Lower leg skin (tissue), 4 donors: ENCODE results near the gene NAPA. TPM values are rescaled to one million over a fixed set of nuclear protein-coding genes. Genes with fewer than 3 reads are reported as not detected.

ENCODE experiments used
- DNase-seq, 2 donors: peaks; one replicate each; pipeline ENCODE4 v3.0.0-alpha.2; 2019; ENCODE audit warnings: low spot score in 2 of 2
- H3K4me3 ChIP-seq: fragments of 200-600 bp; sonication (generic); 2 replicates; pipeline ENCODE4 v1.5.1; 2017; ENCODE audit warnings: mild to moderate bottlenecking, low read depth; ENCODE audit not compliant: poor library complexity, severe bottlenecking
- POLR2A ChIP-seq, 2 donors: fragments of 450-650 bp; IDR thresholded peaks; one replicate each; pipeline ENCODE4 v1.6.1; 2016 to 2017; ENCODE audit warnings: antibody characterized with exemption in 2 of 2, mild to moderate bottlenecking in 1 of 2, moderate library complexity in 1 of 2
- WGBS, 2 donors: methylation state at CpG; one replicate each; pipeline ENCODE4 v1.1.5; 2018; 5-methylcytosine and 5-hydroxymethylcytosine counted together
- intact Hi-C: fragments of 100-400 bp; cut with DNase I; formaldehyde crosslinking; loops from one replicate; pipeline ENCODE4 v1.15.0; 2023; ENCODE audit warnings: low total_unique reads
- total RNA-seq, 4 donors: library from RNA; depleted of rRNA; stranded (reverse); fragments of >200 nt; gene quantifications; one replicate each; pipeline ENCODE4 v1.1.0, GENCODE V29; 2016
- TF ChIP-seq, protein P1 (sequence below), 3 donors: fragments of 450-650 bp; IDR thresholded peaks; one replicate each; pipeline ENCODE4 v1.5.1; 2016; ENCODE audit warnings: antibody characterized with exemption in 3 of 3, mild to moderate bottlenecking in 3 of 3, moderate library complexity in 2 of 3

The NAPA gene
- total RNA-seq, 4 donors from 2014 or later = 182 to 344 (median 221) TPM

DNA sequence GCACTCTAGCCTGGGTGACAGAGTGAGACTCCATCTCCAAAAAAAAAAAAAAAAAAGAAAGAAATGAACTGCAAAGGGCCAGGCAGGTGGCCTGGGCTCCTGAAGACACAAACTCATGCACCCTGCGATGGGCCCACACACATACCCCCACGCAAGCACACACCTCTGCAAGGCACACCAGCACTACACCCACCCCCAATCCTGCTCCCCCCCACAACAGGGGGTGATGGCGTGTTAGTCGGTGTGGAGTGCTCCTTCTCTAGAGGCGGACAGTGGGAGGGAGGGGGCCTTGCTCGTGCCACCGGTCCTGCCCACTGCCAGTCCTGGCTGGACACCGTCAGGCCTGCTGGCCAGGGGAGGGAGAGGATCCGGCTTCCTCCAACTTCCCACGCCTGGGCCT, 41.5 kb downstream of the NAPA start:
- 81 to 86% methylated on average over 10 of the region's 10 CpGs for WGBS, 2 donors
- DNase-seq = no peak
- TF ChIP-seq, protein P1, sequence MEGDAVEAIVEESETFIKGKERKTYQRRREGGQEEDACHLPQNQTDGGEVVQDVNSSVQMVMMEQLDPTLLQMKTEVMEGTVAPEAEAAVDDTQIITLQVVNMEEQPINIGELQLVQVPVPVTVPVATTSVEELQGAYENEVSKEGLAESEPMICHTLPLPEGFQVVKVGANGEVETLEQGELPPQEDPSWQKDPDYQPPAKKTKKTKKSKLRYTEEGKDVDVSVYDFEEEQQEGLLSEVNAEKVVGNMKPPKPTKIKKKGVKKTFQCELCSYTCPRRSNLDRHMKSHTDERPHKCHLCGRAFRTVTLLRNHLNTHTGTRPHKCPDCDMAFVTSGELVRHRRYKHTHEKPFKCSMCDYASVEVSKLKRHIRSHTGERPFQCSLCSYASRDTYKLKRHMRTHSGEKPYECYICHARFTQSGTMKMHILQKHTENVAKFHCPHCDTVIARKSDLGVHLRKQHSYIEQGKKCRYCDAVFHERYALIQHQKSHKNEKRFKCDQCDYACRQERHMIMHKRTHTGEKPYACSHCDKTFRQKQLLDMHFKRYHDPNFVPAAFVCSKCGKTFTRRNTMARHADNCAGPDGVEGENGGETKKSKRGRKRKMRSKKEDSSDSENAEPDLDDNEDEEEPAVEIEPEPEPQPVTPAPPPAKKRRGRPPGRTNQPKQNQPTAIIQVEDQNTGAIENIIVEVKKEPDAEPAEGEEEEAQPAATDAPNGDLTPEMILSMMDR (IDR thresholded peaks at IDR 0.05) = no peak
- TF ChIP-seq POLR2A (IDR thresholded peaks at IDR 0.05) = no peak
- intact Hi-C loops = no loop called here
- H3K4me3 ChIP-seq = no peak overlapping the region

DNA sequence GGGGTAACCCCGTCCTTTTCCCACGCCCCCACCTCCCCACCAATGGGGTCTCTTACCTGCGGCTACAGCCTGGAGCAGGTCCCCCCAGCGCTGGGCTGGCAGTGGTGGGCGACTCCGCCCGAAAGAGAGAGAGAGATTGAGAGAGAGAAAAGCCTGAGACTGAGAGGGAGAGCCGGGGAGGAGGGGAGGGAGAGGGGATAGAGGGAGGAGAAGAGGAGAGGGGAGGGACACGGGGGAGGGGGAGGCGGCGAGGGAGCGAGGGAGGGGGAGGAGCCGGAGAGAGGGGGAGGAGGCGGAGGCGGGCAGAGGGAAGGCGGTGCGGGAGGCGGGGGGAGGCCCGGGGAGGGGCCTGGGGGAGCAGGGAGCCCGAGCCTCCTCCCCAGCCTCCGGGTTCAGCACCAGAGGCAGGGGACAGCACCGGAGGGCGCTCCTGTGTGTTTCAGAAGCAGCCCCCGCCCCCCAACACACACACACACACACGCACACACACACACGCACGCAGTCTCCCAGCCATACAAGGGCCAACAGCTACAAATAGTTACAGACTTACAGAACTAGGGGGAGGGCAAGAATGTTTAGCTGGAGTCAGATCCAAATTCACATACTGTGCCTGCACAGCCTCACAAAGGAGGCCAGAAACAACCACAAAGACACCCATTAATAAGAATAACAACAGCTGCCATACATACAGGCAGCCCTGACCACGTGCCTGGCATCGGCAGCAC, 43.0 kb downstream of the NAPA start, which contains the start of gene SLC8A2:
Gene SLC8A2 (minus strand): TSS at position 161 of the 725 bp plus-strand sequence. CDS start 5,490 bp downstream, outside the sequence.
- intact Hi-C loops = no loop called here
- DNase-seq = no peak
- 4 to 6% methylated on average over 22 to 27 of the region's 29 CpGs for WGBS, 2 donors
- no peak for TF ChIP-seq POLR2A (IDR thresholded peaks at IDR 0.05)
- TF ChIP-seq, protein P1 (IDR thresholded peaks at IDR 0.05) = no peak
- H3K4me3 ChIP-seq = no peak within 1 kb of the TSS

DNA sequence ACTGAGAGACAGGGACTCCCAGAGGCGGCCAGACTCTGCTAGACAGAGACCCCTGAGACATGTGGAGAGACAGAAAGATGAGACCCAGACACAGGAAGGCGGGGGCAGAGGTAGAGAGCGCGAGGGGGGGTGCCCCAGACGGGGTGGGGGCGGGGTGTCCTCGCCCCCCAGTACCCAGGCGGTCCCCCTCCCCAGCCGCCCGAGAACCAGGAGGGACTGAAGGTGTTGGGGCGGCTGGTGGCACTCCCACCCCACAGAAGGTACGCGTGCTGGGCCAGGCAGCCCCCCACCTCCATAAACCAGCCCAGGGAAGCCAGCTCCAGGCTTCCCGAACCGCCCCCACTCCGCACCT, 43.5 kb downstream of the NAPA start:
- TF ChIP-seq, protein P1 (IDR thresholded peaks at IDR 0.05) = no peak
- TF ChIP-seq POLR2A (IDR thresholded peaks at IDR 0.05) = no peak
- WGBS, 2 donors = 1 to 3% methylated on average over 3 to 13 of the region's 16 CpGs
- no peak for DNase-seq
- H3K4me3 ChIP-seq = no peak overlapping the region
- intact Hi-C loops = no loop called here

DNA sequence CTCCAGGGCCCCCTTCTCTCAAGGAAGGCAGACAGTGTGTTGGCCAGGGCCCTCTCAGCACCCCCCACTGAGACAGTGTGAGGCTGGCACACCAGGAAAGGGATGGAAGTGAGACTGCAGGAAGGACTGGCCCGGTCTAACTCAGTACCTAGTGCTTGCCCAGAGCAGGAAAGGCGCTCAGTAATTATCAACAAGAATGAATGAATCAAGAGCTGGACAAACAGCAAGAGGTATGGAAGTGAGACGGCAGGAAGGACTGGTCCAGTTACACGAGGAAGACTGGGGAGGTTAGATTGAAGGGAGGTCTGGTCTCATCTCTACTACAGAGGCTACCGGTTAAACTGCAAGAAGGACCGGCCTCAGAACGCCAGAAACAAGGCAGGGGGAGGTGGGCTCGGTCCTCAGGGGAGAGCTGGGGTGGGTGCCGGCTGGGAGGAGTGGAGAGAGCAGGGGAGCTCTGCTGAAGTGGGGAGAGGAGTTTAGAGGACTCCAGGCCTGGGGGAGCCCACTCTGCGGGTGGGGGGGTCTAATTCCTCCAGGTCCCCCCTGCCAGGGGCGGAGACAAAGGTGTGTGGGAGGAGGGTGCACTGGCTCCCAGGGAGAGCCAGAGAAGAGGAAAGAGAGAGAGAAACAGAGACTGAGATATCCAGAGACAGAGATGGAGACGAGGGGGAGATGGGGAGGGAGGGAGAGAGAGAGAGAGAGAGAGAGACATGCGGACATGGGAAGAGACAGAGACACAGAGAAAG, 44.2 kb downstream of the NAPA start:
- DNase-seq = no peak
- TF ChIP-seq POLR2A (IDR thresholded peaks at IDR 0.05) = no peak
- 28 to 30% methylated on average over 13 of the region's 13 CpGs for WGBS, 2 donors
- no peak overlapping the region for H3K4me3 ChIP-seq
- intact Hi-C loops = no loop called here

DNA sequence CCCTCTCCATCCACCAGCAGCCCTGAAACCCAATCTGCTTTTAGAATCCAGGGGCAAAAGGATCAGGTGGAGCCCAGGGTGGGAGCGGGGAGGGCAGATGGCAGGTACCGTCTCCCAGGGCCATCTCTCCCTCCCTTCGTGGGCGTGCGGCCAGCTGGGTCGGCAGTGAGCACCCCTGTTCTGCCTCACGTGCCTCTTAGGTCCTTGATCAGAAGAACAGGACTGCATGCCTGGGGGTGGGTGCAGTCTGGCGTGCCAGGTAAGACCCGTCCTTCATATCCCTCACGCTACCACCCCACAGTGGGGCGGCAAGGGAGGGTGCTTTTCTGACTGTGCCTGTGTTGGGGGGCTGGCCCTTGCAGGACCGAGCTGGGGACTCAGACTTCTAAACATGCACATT, 45.1 kb downstream of the NAPA start:
- 8 to 16% methylated on average over 12 of the region's 12 CpGs for WGBS, 2 donors
- DNase-seq = no peak
- H3K4me3 ChIP-seq = no peak overlapping the region
- intact Hi-C loops = no loop called here
- no peak for TF ChIP-seq POLR2A (IDR thresholded peaks at IDR 0.05)
- TF ChIP-seq, protein P1 (IDR thresholded peaks at IDR 0.05) = no peak

DNA sequence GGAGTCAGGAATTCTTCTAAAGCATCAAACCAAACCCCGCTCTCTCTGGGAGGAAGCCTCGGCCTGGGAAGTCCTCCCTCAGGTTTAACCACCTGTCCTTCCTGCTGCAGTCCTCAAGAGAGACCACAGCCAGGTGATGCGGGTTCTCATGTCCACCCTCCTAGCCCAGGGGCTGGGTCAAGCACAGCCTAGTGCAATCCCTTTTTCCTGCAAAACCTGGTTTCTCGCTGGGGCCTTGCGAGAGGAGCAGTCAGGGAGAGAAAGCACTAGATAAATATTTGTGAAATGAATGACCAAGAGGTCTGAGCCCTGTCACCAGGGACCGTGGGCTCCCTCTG, 45.5 kb downstream of the NAPA start:
- no peak for DNase-seq
- no peak overlapping the region for H3K4me3 ChIP-seq
- TF ChIP-seq POLR2A (IDR thresholded peaks at IDR 0.05) = no peak
- TF ChIP-seq, protein P1 (IDR thresholded peaks at IDR 0.05) = no peak
- intact Hi-C loops = no loop called here
- 22 to 23% methylated on average over 6 of the region's 6 CpGs for WGBS, 2 donors
